Measurements from ENCODE around the gene ZFP2.
"Not testable (repeated sequence)": the region's sequence is repeated elsewhere in the genome, so short reads cannot be mapped to it uniquely, and the experiment has no call there.

The ZFP2 gene

DNA sequence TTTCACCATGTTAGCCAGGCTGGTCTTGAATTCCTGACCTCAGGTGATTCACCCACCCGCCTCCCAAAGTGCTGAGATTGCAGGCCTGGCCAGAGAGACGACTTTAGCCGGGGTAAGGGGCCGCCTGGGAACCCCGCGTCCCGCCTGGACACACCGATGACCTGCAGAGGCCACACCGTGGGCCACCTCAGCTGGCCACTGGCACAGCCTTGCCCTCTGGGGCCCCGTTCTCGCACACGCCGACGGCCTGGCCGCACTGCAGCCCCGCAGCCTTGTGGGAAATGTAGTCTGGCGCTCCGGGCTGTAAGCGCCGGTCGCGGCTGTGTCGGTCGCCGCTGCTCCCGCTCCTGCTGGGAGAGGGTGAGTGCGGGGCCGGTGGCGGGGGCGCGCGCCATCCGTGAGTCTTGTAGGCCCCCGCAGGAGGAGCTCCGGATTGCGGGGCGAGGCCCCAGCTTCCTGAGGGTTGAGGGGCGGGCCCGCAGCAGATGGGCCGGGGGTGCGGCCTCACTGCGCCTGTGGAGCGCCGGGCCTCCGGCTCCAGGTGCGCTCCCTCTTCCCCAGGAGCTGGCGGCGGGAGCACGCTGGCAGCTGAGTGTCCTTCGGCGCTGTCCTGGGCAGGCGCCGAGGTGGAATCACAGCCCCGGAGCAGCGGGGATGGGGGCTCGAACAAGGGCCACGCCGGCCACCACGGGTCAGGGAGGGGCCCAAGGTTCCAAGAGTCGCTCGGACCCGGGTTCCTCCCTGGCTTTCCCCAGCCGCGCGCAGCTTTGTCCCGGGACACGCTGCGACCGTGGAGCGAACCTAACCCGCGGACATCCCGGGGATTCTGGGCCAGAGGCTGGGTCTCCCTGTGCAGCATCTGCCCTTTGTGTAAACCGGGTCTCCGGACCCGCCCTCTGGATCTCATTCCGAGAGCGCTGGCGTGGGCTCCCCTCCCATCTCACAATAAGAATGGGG is at the start of gene ZFP2:
Gene ZFP2 (plus strand): TSS at position 299 of the 957 bp plus-strand sequence. CDS start 35,401 bp downstream, outside the sequence.
- Histone ChIP-seq H3K4me1 (ENCODE audit: insufficient read depth, low read length) (no peaks in the 10 kb centered on the region), H3K27ac (ENCODE audit: low read depth, low read length) (peak within 1 kb of the TSS; percentile 55), H3K36me3 (ENCODE audit: insufficient read depth, low read length) (no peaks in the 10 kb centered on the region), H3K27me3 (ENCODE audit: control insufficient read depth in 1 of 2, insufficient read depth in 2 of 2, low read length in 2 of 2) (no peaks in the 10 kb centered on the region), H3K4me3 (ENCODE audit: low read depth in 1 of 2, low read length in 2 of 2) (peak within 1 kb of the TSS; percentile 82 to 84), H3K9ac (ENCODE audit: low read length) (peak within 1 kb of the TSS; percentile 57), H3K9me3 (ENCODE audit: low read length) (no peaks in the 10 kb centered on the region)

DNA sequence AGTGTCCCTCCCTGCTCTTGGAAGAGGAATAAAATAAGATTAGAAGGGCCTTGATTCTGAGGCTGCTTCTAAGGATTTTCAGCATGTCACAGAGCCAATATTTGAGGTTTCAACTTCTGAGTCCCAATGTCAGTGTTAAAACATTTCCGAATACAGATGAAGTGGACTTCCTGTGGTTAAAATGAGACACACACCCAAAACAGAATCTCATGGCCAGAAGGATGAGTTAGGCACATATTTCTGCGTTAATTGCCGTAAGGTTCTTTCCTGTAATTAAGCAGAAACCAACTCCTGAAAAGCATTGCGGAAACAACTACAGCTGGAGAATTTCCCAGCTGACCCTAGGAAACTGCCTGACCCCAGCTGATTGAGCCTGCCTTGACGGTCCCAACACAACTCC is 46.4 kb upstream of the ZFP2 start:
- Histone ChIP-seq H3K36me3 (ENCODE audit: insufficient read depth, low read length) (no peaks in the 10 kb centered on the region), H3K27ac (ENCODE audit: low read depth, low read length) (no peak overlapping the region), H3K27me3 (ENCODE audit: control insufficient read depth in 1 of 2, insufficient read depth in 2 of 2, low read length in 2 of 2) (no peaks in the 10 kb centered on the region), H3K9me3 (ENCODE audit: low read length) (no peaks in the 10 kb centered on the region), H3K4me1 (ENCODE audit: insufficient read depth, low read length) (no peaks in the 10 kb centered on the region), H3K4me3 (ENCODE audit: low read depth in 1 of 2, low read length in 2 of 2) (no peak overlapping the region), H3K9ac (ENCODE audit: low read length) (no peak overlapping the region)

DNA sequence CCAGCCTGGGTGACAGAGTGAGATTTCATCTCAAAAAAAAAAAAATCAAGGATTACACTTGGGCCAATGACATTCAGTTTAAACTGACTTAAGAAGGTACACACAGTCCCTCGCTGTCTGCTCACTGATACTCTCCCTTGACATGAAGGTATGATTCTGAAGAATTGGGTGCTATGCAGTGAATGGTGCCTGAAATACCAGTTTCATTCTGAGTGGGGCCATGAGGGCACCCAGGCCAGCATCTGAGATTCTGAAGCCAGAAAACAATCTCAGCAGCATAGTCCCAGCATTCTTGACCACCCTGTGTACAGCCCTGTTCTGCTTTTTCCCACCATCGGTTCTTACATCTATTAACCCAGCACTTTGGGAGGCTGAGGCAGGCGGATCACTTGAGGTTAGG is 43.8 kb upstream of the ZFP2 start:
- Histone ChIP-seq H3K4me3 (ENCODE audit: low read depth in 1 of 2, low read length in 2 of 2) (no peak overlapping the region), H3K27ac (ENCODE audit: low read depth, low read length) (no peak overlapping the region), H3K4me1 (ENCODE audit: insufficient read depth, low read length) (no peaks in the 10 kb centered on the region), H3K36me3 (ENCODE audit: insufficient read depth, low read length) (no peaks in the 10 kb centered on the region), H3K27me3 (ENCODE audit: control insufficient read depth in 1 of 2, insufficient read depth in 2 of 2, low read length in 2 of 2) (no peaks in the 10 kb centered on the region), H3K9ac (ENCODE audit: low read length) (no peak overlapping the region), H3K9me3 (ENCODE audit: low read length) (no peaks in the 10 kb centered on the region)

DNA sequence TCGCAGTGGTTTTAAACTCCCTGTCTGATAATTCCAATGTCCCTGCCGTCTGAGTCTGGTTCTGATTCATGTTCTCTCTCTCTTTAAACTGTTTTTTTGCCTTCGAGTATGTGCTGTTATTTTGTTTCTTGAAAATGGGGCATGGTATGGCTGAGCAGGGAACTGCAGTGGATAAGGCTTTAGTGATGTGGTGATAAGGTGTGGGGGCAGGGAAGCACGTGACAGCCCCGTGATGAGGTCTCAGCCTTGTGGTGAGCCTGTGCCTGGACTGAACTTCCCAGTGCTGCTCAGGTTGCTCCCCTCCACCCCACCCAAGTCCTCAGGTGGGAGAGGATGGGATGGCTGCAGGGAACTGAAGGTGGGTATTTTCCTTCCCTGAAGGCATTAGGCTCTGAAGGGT is 41.4 kb upstream of the ZFP2 start:
- Histone ChIP-seq H3K9me3 (ENCODE audit: low read length) (no peaks in the 10 kb centered on the region), H3K9ac (ENCODE audit: low read length) (no peak overlapping the region), H3K4me1 (ENCODE audit: insufficient read depth, low read length) (no peaks in the 10 kb centered on the region), H3K27me3 (ENCODE audit: control insufficient read depth in 1 of 2, insufficient read depth in 2 of 2, low read length in 2 of 2) (no peaks in the 10 kb centered on the region), H3K27ac (ENCODE audit: low read depth, low read length) (no peak overlapping the region), H3K4me3 (ENCODE audit: low read depth in 1 of 2, low read length in 2 of 2) (no peak overlapping the region), H3K36me3 (ENCODE audit: insufficient read depth, low read length) (no peaks in the 10 kb centered on the region)

DNA sequence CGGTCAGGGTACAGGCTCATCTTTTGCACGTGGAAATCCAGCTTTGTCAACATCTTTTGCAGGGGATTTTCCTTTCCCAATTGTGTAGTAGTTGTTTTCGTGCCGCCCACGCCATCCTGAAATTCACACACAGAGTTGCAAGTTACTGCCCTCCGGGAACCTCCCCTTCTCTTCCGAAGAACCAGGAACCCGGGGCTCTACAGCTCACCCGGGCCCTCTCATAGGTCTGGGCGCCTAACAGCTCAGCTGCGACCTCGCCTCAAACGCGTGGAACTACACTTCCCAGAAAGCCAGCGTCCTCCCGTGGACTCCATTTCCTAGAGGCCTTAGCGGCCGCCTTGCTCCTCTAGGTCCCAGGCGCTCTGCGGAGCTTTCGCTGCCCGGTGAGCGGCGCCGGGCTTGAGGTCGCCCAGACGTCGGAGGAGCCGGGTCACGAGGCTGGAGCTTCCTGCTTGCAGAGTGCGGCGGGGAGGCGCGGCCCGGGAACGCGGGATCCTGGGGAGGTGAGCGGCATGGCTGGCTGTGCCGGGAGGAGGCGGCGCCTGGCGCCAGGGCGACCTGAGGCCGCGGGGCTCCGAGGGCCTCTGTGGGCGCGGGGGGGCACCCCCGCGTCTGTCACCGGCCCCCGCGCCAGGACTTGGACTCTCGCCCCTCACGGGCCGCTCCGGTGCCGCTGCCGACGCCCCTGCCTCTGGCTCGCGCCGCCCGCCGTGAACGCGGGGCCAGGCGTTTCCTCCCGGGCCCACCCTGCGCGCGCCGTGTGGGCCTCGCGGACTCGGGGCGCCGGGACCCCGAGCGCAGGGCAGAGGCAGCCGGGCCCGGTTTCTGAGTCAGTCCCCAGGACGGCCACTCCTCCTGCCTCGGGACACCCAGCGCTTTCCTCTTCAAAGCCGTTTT is 35.8 kb upstream of the ZFP2 start, which contains the start of gene ZNF354B:
Gene ZNF354B (plus strand): TSS at position 329 of the 897 bp plus-strand sequence. CDS start 1,095 bp downstream, outside the sequence.
- H3K36me3 ChIP-seq (ENCODE audit: insufficient read depth, low read length), result no peaks in the 10 kb centered on the region
- H3K9ac ChIP-seq (ENCODE audit: low read length), result no peak within 1 kb of the TSS
- no peaks in the 10 kb centered on the region for H3K27me3 ChIP-seq (ENCODE audit: control insufficient read depth in 1 of 2, insufficient read depth in 2 of 2, low read length in 2 of 2)
- H3K9me3 ChIP-seq (ENCODE audit: low read length), result no peaks in the 10 kb centered on the region
- H3K4me3 ChIP-seq (ENCODE audit: low read depth in 1 of 2, low read length in 2 of 2), result peak within 1 kb of the TSS; percentile 47 to 57
- peaks cover 12% of the 10 kb centered on the region for H3K4me1 ChIP-seq (ENCODE audit: insufficient read depth, low read length)
- H3K27ac ChIP-seq (ENCODE audit: low read depth, low read length), result peak within 1 kb of the TSS; percentile 35

DNA sequence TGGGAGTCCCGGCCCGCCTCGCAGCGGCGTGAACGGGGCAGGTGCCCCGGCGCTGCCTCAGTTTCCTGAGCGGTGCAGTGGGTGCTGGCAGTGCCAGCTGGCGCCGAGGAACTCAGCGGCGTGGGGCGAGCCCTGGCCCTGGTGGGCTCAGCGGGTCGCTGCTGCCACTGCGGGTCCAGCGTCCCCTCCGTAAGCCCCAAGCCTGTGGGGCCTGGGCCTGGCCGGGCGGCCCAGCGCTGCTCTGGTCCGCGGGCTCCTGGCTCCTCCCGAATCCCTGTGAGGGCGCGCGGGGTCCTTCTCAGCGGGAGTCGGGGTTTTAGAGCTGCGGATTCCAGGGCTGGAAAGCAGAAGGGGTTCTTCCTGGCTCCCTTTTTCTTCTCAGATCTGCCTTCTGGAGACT is 35.1 kb upstream of the ZFP2 start:
- H3K9ac ChIP-seq (ENCODE audit: low read length), result not testable (repeated sequence)

DNA sequence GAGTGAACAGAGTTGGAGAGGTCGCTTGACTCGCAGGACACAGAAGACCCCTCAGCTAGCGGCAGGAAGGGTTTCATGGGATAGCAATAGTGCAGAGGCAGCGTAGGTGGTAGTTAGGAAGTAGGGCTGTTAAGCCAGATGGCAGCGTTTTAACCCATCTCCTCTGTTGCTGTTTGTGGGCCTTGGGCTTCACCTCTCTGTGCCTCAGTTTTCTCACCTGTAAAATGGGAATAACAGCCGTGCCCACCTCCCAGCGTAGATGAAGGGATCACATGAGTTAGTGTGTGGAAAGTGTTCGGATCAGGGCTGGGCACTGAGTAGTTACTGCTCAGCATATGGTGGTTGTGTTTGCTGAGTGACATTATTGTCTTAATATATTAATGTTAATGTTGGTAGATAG is 34.1 kb upstream of the ZFP2 start:
- peaks cover 12% of the 10 kb centered on the region for H3K4me1 ChIP-seq (ENCODE audit: insufficient read depth, low read length)
- H3K4me3 ChIP-seq (ENCODE audit: low read depth in 1 of 2, low read length in 2 of 2), result peak overlapping the region in 1 of 2 donors; percentile 24
- no peaks in the 10 kb centered on the region for H3K9me3 ChIP-seq (ENCODE audit: low read length)
- H3K27me3 ChIP-seq (ENCODE audit: control insufficient read depth in 1 of 2, insufficient read depth in 2 of 2, low read length in 2 of 2), result no peaks in the 10 kb centered on the region
- H3K9ac ChIP-seq (ENCODE audit: low read length), result no peak overlapping the region
- no peak overlapping the region for H3K27ac ChIP-seq (ENCODE audit: low read depth, low read length)
- H3K36me3 ChIP-seq (ENCODE audit: insufficient read depth, low read length), result peaks cover 10% of the 10 kb centered on the region

More for the DNA sequence above, 35.1 kb upstream of the ZFP2 start:
- not testable (repeated sequence) for H3K9me3 ChIP-seq (ENCODE audit: low read length); H3K36me3 ChIP-seq (ENCODE audit: insufficient read depth, low read length); H3K27me3 ChIP-seq (ENCODE audit: control insufficient read depth in 1 of 2, insufficient read depth in 2 of 2, low read length in 2 of 2)
- H3K4me1 ChIP-seq (ENCODE audit: insufficient read depth, low read length), result peaks cover 12% of the 10 kb centered on the region
- H3K4me3 ChIP-seq (ENCODE audit: low read depth in 1 of 2, low read length in 2 of 2), result peak overlapping the region; percentile 47 to 57
- H3K27ac ChIP-seq (ENCODE audit: low read depth, low read length), result peak overlapping the region; percentile 35

DNA sequence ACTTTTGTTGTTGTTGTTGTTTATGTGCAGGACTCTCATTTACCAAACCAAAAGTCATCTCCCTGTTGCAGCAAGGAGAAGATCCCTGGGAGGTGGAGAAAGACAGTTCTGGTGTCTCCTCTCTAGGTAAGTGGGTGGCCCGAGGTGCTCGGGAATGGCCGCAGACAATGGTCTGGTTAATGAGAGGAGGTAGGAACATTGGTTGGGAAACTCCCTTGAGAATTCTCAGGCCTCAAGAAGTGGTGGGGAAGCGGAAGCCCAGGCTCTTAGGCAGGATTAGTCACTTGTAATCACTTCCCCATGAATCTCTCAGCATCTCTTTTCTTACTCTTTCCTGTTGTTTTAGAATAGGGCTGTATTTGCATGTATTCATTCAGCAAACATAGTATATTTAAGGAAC is 28.8 kb upstream of the ZFP2 start:
- Histone ChIP-seq H3K9ac (ENCODE audit: low read length) (no peak overlapping the region), H3K4me3 (ENCODE audit: low read depth in 1 of 2, low read length in 2 of 2) (no peak overlapping the region), H3K27me3 (ENCODE audit: control insufficient read depth in 1 of 2, insufficient read depth in 2 of 2, low read length in 2 of 2) (no peaks in the 10 kb centered on the region), H3K9me3 (ENCODE audit: low read length) (no peaks in the 10 kb centered on the region), H3K36me3 (ENCODE audit: insufficient read depth, low read length) (peaks cover 35% of the 10 kb centered on the region), H3K4me1 (ENCODE audit: insufficient read depth, low read length) (peaks cover 5% of the 10 kb centered on the region), H3K27ac (ENCODE audit: low read depth, low read length) (no peak overlapping the region)

DNA sequence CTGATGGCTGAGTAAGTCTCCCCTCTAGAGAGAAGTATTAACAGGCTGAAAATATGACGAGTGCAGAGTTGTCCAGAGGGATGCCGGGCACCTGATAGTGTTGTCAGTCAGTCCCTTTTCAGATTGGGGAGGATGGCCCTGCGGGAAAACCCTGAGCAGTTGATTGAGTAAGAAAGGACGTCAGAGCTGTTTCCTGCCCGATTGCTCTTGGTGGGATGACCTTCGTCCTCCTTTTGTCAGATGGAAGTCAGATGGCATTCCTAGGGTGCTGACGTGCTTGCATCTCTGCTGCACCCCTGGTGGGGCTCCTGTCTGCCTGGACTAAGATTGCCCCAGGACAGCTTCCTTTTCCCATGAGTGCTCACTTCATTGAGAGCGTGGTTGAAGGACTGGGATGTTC is 26.1 kb upstream of the ZFP2 start:
- no peaks in the 10 kb centered on the region for H3K27me3 ChIP-seq (ENCODE audit: control insufficient read depth in 1 of 2, insufficient read depth in 2 of 2, low read length in 2 of 2)
- H3K9me3 ChIP-seq (ENCODE audit: low read length), result no peaks in the 10 kb centered on the region
- no peak overlapping the region for H3K27ac ChIP-seq (ENCODE audit: low read depth, low read length)
- no peak overlapping the region for H3K9ac ChIP-seq (ENCODE audit: low read length)
- no peak overlapping the region for H3K4me3 ChIP-seq (ENCODE audit: low read depth in 1 of 2, low read length in 2 of 2)
- H3K4me1 ChIP-seq (ENCODE audit: insufficient read depth, low read length), result no peaks in the 10 kb centered on the region
- peaks cover 50% of the 10 kb centered on the region for H3K36me3 ChIP-seq (ENCODE audit: insufficient read depth, low read length)

DNA sequence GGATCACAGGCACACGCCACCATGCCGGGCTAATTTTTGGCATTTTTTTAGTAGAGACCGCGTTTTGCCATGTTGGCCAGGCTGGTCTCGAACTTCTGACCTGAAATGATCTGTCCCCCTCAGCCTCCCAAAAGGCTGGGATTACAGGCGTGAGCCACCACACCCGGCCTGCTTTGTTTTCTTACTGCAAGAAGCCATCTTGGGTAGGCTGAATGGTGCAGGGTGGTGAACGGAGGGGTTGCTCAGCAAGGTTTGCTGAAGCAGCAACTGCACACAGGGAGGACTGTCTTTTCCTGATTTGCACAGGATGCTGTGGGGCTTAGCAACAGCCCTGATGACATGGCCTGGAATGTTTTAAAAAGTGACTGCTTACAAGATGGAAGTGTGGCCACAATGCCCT is 25.3 kb upstream of the ZFP2 start:
- no peak overlapping the region for H3K4me3 ChIP-seq (ENCODE audit: low read depth in 1 of 2, low read length in 2 of 2)
- H3K27me3 ChIP-seq (ENCODE audit: control insufficient read depth in 1 of 2, insufficient read depth in 2 of 2, low read length in 2 of 2), result no peaks in the 10 kb centered on the region
- no peaks in the 10 kb centered on the region for H3K9me3 ChIP-seq (ENCODE audit: low read length)
- H3K36me3 ChIP-seq (ENCODE audit: insufficient read depth, low read length), result peaks cover 52% of the 10 kb centered on the region
- no peaks in the 10 kb centered on the region for H3K4me1 ChIP-seq (ENCODE audit: insufficient read depth, low read length)
- H3K9ac ChIP-seq (ENCODE audit: low read length), result no peak overlapping the region
- no peak overlapping the region for H3K27ac ChIP-seq (ENCODE audit: low read depth, low read length)

DNA sequence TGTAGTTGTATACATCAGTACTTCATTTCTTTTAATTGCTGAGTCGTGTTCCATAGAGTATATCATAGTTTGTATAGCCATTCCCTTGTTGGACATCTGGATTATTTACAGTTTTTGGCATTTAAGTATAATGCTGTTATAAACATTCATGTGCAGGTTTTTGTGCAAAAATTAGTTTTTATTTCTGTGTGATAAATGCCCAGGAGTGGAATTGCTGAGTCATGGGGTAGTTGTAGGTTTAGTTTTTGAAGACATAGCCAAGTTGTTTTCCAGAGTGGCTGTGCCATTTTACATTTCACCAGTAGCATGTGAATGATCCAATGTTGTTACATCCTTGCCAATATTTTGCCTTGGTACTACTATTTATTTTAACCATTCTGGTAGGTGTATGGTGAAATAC is 23.4 kb upstream of the ZFP2 start:
- peaks cover 45% of the 10 kb centered on the region for H3K36me3 ChIP-seq (ENCODE audit: insufficient read depth, low read length)
- no peaks in the 10 kb centered on the region for H3K27me3 ChIP-seq (ENCODE audit: control insufficient read depth in 1 of 2, insufficient read depth in 2 of 2, low read length in 2 of 2)
- H3K4me3 ChIP-seq (ENCODE audit: low read depth in 1 of 2, low read length in 2 of 2), result no peak overlapping the region
- no peak overlapping the region for H3K9ac ChIP-seq (ENCODE audit: low read length)
- H3K4me1 ChIP-seq (ENCODE audit: insufficient read depth, low read length), result no peaks in the 10 kb centered on the region
- peaks cover under 1% of the 10 kb centered on the region for H3K9me3 ChIP-seq (ENCODE audit: low read length)
- H3K27ac ChIP-seq (ENCODE audit: low read depth, low read length), result no peak overlapping the region
